ENCODE data around the gene TMEM240.
"Not testable (repeated sequence)": the region's sequence is repeated elsewhere in the genome, so short reads cannot be mapped to it uniquely, and the experiment has no call there.

The TMEM240 gene

GRCh38 chr1:1563688-1564087 lies 23.3 kb upstream of the TMEM240 start:
- peaks cover 24% of the 10 kb centered on the region for H3K36me3 ChIP-seq (ENCODE audit: insufficient read depth, low read length)
- H3K9me3 ChIP-seq (ENCODE audit: control insufficient read depth, insufficient read depth, low read length) = no peaks in the 10 kb centered on the region
- no peaks in the 10 kb centered on the region; the same call in 1 of the 2 replicates for H3K4me1 ChIP-seq (ENCODE audit: insufficient read depth, low read length)
- H3K9ac ChIP-seq (ENCODE audit: low read depth, low read length) = no peak overlapping the region

- Histone ChIP-seq H3K4me1 (ENCODE audit: insufficient read depth, low read length) (no peaks in the 10 kb centered on the region; the same call in 1 of the 2 replicates), H3K9me3 (ENCODE audit: control insufficient read depth, insufficient read depth, low read length) (no peaks in the 10 kb centered on the region), H3K9ac (ENCODE audit: low read depth, low read length) (no peak overlapping the region), H3K36me3 (ENCODE audit: insufficient read depth, low read length) (peaks cover 24% of the 10 kb centered on the region)
These were observed 22.3 kb upstream of the TMEM240 start for GRCh38 chr1:1562556-1563195.

GRCh38 chr1:1561801-1562470 lies 21.5 kb upstream of the TMEM240 start:
- Histone ChIP-seq H3K9me3 (ENCODE audit: control insufficient read depth, insufficient read depth, low read length) (no peaks in the 10 kb centered on the region), H3K9ac (ENCODE audit: low read depth, low read length) (no peak overlapping the region), H3K4me1 (ENCODE audit: insufficient read depth, low read length) (no peaks in the 10 kb centered on the region), H3K36me3 (ENCODE audit: insufficient read depth, low read length) (peaks cover 24% of the 10 kb centered on the region)

DNA sequence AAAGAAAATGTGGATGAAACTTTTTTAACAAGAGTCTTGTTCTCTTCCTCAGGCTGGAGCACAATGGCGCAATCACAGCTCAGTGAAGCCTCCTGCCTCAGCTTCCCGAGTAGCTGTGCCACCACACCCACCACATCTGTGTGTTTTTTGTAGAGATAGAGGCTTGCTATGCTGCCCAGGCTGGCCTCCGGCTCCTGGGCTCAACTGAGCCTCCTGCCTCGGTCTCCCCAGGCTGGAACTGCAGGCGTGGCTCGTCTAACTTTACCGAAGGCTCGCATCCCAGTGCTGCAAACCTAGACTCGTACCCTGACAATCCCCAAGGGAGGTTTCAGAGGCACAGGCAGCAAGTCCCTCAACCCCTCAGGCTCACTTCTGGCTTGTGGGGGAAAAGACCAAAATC lies 19.8 kb upstream of the TMEM240 start:
- H3K36me3 ChIP-seq (ENCODE audit: insufficient read depth, low read length) = peaks cover 13% of the 10 kb centered on the region
- no peak overlapping the region for H3K9ac ChIP-seq (ENCODE audit: low read depth, low read length)
- H3K4me1 ChIP-seq (ENCODE audit: insufficient read depth, low read length) = no peaks in the 10 kb centered on the region; the same call in 1 of the 2 replicates
- no peaks in the 10 kb centered on the region for H3K9me3 ChIP-seq (ENCODE audit: control insufficient read depth, insufficient read depth, low read length)

DNA sequence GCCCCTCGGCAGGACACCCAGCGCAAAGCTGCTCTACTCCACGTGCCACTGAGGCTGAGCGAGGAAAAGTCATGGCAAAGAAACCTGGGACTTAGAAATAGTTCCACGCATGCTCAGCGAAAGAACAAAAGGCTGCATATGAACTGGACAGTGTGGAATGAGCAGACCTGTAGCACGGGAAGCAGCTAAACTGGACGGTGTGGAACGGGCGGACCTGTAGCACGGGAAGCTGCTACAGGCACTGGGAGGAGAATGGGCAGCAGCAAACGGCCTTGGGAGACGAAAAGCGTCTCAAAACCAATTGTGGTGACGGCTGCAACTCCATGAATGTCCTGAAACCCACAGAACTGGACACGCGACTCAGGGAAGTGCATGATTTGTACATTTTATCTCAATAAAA lies 18.6 kb upstream of the TMEM240 start:
- H3K9ac ChIP-seq (ENCODE audit: low read depth, low read length) = no peak overlapping the region
- H3K4me1 ChIP-seq (ENCODE audit: insufficient read depth, low read length) = no peaks in the 10 kb centered on the region; the same call in 1 of the 2 replicates
- peaks cover 5% of the 10 kb centered on the region for H3K36me3 ChIP-seq (ENCODE audit: insufficient read depth, low read length)
- no peaks in the 10 kb centered on the region for H3K9me3 ChIP-seq (ENCODE audit: control insufficient read depth, insufficient read depth, low read length)

DNA sequence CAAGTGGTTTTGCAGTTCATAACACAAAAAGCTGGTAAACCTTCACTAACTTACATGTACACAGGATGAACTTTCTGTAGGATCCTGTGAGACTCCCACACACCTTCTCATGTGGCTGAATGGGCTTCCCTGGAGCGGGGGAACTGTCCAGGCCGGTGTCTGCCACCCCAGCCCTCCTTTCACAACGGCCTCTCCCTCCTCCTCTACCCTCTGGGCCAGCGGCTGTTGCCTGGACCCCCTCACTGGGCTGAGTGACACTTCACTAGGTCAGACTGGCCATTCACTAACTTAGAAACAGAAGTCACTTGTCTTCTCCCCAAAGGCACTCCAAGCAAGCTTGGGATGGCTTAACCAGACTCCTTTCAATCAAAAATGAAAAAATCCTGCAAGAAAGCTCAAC lies 18.2 kb upstream of the TMEM240 start:
- Histone ChIP-seq H3K9me3 (ENCODE audit: control insufficient read depth, insufficient read depth, low read length) (no peaks in the 10 kb centered on the region), H3K4me1 (ENCODE audit: insufficient read depth, low read length) (no peaks in the 10 kb centered on the region; the same call in 1 of the 2 replicates), H3K9ac (ENCODE audit: low read depth, low read length) (no peak overlapping the region), H3K36me3 (ENCODE audit: insufficient read depth, low read length) (peaks cover 3% of the 10 kb centered on the region; the same call in 1 of the 2 replicates)

DNA sequence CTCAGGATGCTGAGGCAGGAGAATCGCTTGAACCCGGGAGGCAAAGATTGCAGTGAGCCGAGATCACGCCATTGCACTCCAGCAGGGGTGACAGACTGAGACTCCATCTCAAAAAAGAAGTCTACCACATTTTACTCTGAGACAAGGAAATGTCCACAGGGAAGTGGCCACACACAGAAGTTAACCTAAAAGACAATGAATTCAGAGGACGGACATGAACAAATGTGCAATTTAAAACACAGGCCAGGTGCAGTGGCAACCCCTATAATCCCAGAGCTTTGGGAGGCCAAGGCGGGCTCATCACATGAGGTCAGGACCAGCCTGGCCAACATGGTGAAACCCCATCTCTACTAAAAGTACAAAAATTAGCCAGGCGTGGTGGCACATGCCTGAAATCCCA lies 17.3 kb upstream of the TMEM240 start:
- not testable (repeated sequence) for H3K36me3 ChIP-seq (ENCODE audit: insufficient read depth, low read length); H3K4me1 ChIP-seq (ENCODE audit: insufficient read depth, low read length); H3K9me3 ChIP-seq (ENCODE audit: control insufficient read depth, insufficient read depth, low read length); H3K9ac ChIP-seq (ENCODE audit: low read depth, low read length)

- not testable (repeated sequence) for H3K9ac ChIP-seq (ENCODE audit: low read depth, low read length); H3K36me3 ChIP-seq (ENCODE audit: insufficient read depth, low read length); H3K9me3 ChIP-seq (ENCODE audit: control insufficient read depth, insufficient read depth, low read length); H3K4me1 ChIP-seq (ENCODE audit: insufficient read depth, low read length)
These were observed 16.5 kb upstream of the TMEM240 start for GRCh38 chr1:1556961-1557360.

GRCh38 chr1:1556505-1556904 lies 16.1 kb upstream of the TMEM240 start:
- H3K4me1 ChIP-seq (ENCODE audit: insufficient read depth, low read length) = no peaks in the 10 kb centered on the region; the same call in 1 of the 2 replicates
- no peaks in the 10 kb centered on the region for H3K9me3 ChIP-seq (ENCODE audit: control insufficient read depth, insufficient read depth, low read length)
- no peaks in the 10 kb centered on the region for H3K36me3 ChIP-seq (ENCODE audit: insufficient read depth, low read length)
- H3K9ac ChIP-seq (ENCODE audit: low read depth, low read length) = no peak overlapping the region

DNA sequence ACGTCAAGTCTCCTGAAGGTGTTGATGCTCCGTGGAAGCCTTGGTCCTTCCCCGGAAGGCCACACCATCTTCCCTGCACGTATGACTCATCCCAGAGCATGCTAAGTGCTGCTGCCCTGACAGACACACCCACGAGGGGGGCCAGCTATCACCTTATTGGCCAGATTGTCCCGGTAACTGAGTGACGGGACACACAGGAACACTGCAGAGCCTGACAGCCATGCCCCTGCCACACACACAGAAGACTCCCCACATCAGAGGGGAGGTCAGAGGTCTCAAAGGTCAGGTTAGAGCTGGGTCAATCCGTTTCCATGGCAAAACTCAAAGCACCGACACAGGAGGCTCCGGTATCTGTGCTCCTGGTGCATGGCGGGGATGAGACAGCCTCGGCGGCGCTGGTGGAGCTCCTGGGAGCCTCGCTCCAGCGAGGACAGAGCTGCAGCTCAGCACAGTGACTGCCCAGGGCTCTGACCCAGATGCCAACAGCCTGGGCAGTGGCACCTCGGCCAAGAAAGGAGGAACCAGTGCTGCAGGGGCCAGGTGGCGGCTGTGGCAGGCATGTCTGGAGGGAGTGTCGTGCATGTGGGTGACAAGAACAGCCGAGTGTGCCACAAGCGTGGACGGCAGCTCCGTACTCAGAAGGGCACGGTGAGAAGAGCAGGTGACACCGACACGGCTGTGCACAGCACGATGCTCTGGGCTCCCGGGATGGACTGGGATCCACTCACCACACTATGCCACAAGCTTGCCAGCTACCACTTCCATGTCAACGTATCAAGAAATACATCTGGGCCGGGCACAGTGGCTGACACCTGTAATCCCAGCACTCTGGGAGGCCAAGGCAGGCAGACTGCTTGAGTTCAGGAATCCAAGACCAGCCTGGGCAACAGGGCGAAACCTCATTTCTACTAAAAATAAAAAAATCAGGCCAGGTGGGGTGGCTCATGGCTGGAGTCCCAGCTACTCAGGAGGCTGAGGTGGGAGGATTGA lies 14.8 kb upstream of the TMEM240 start:
- H3K4me1 ChIP-seq (ENCODE audit: insufficient read depth, low read length) = no peaks in the 10 kb centered on the region; the same call in 1 of the 2 replicates
- H3K9me3 ChIP-seq (ENCODE audit: control insufficient read depth, insufficient read depth, low read length) = no peaks in the 10 kb centered on the region
- no peak overlapping the region for H3K9ac ChIP-seq (ENCODE audit: low read depth, low read length)
- H3K36me3 ChIP-seq (ENCODE audit: insufficient read depth, low read length) = no peaks in the 10 kb centered on the region

GRCh38 chr1:1554550-1554925 lies 14.1 kb upstream of the TMEM240 start:
- H3K9me3 ChIP-seq (ENCODE audit: control insufficient read depth, insufficient read depth, low read length) = no peaks in the 10 kb centered on the region
- no peaks in the 10 kb centered on the region; the same call in 1 of the 2 replicates for H3K4me1 ChIP-seq (ENCODE audit: insufficient read depth, low read length)
- no peaks in the 10 kb centered on the region for H3K36me3 ChIP-seq (ENCODE audit: insufficient read depth, low read length)
- no peak overlapping the region for H3K9ac ChIP-seq (ENCODE audit: low read depth, low read length)

- Histone ChIP-seq H3K9me3 (ENCODE audit: control insufficient read depth, insufficient read depth, low read length) (no peaks in the 10 kb centered on the region), H3K4me1 (ENCODE audit: insufficient read depth, low read length) (no peaks in the 10 kb centered on the region; the same call in 1 of the 2 replicates), H3K9ac (ENCODE audit: low read depth, low read length) (no peak overlapping the region), H3K36me3 (ENCODE audit: insufficient read depth, low read length) (no peaks in the 10 kb centered on the region)
These were observed 13.5 kb upstream of the TMEM240 start for GRCh38 chr1:1553821-1554494.

GRCh38 chr1:1552263-1552639 lies 11.8 kb upstream of the TMEM240 start:
- H3K4me1 ChIP-seq (ENCODE audit: insufficient read depth, low read length) = no peaks in the 10 kb centered on the region; the same call in 1 of the 2 replicates
- H3K36me3 ChIP-seq (ENCODE audit: insufficient read depth, low read length) = no peaks in the 10 kb centered on the region
- no peak overlapping the region for H3K9ac ChIP-seq (ENCODE audit: low read depth, low read length)
- no peaks in the 10 kb centered on the region for H3K9me3 ChIP-seq (ENCODE audit: control insufficient read depth, insufficient read depth, low read length)
